H1 (cell line): Measurements from ENCODE around the gene SGSM1. TPM values are rescaled to one million over a fixed set of nuclear protein-coding genes. Genes with fewer than 3 reads are reported as not detected.

Experiments used
- CTCF ChIA-PET: fragments of 300-600 bp; sonication (Branson Sonifier 250); formaldehyde crosslinking; loops from one replicate; lab custom pipeline; 2021; ENCODE audit not compliant: partially characterized antibody; lab: Charles Lee
- POLR2A ChIA-PET: fragments of 300-600 bp; sonication (Branson Sonifier 250); formaldehyde crosslinking; loops from one replicate; lab custom pipeline; 2021; ENCODE audit warnings: inconsistent platforms; ENCODE audit not compliant: partially characterized antibody; lab: Charles Lee
- DNase-seq, 2 experiments: peaks; one replicate each; pipeline versions ENCODE4 v3.0.0 to v3.0.0-alpha.2; 2010 to 2022; ENCODE audit warnings: low spot score in 2 of 2, low read depth in 1 of 2, mixed read lengths in 1 of 2
- FAIRE-seq: peaks from 2 replicates; lab custom pipeline; 2011; peaks lifted over from hg19 to GRCh38; lab: Jason Lieb, UNC
- H2AFZ ChIP-seq: 2 replicates; pipeline ENCODE4 v1.8.1; 2012; ENCODE audit warnings: low read length, inconsistent platforms
- H2AK5ac ChIP-seq: 2 replicates; pipeline ENCODE4 v1.6.1; 2013; ENCODE audit warnings: low read depth, low read length
- H2BK120ac ChIP-seq: replicated peaks from 2 replicates; pipeline ENCODE3; 2013; ENCODE audit warnings: low read depth, low read length, inconsistent platforms
- H2BK12ac ChIP-seq: 2 replicates; pipeline ENCODE4 v1.6.1; 2013; ENCODE audit warnings: low read depth, low read length
- H2BK15ac ChIP-seq: 2 replicates; pipeline ENCODE4 v1.6.1; 2013; ENCODE audit warnings: low read length
- H2BK20ac ChIP-seq: 2 replicates; pipeline ENCODE4 v1.6.1; 2013; ENCODE audit warnings: low read length
- H2BK5ac ChIP-seq: 2 replicates; pipeline ENCODE4 v1.6.1; 2013; ENCODE audit warnings: low read depth, low read length
- H3K14ac ChIP-seq: 2 replicates; pipeline ENCODE4 v1.6.1; 2013; ENCODE audit warnings: inconsistent platforms; ENCODE audit not compliant: insufficient read length
- H3K18ac ChIP-seq: 2 replicates; pipeline ENCODE4 v1.6.1; 2013; ENCODE audit warnings: low read length; ENCODE audit errors: extremely low read depth
- H3K23ac ChIP-seq: 2 replicates; pipeline ENCODE4 v1.6.1; 2013; ENCODE audit warnings: inconsistent platforms; ENCODE audit not compliant: insufficient read length
- H3K23me2 ChIP-seq: 2 replicates; pipeline ENCODE4 v1.6.1; 2013; ENCODE audit warnings: low read depth, low read length
- H3K27ac ChIP-seq: 2 replicates; pipeline ENCODE4 v1.6.1; 2011; ENCODE audit warnings: low read depth, low read length, inconsistent platforms
- H3K27me3 ChIP-seq, 4 experiments: replicated peaks in 1 of 4; 1 replicate in 1 of 4; 2 replicates in 3 of 4; pipeline versions ENCODE4 v1.6.1 to v1.8.1; 2011 to 2013; ENCODE audit warnings: low read length in 3 of 4, mild to moderate bottlenecking in 3 of 4, inconsistent platforms in 2 of 4, mixed read lengths in 2 of 4, moderate library complexity in 1 of 4; ENCODE audit not compliant: control insufficient read depth in 3 of 4, insufficient read depth in 3 of 4; ENCODE audit errors: extremely low read depth in 1 of 4
- H3K36me3 ChIP-seq, 4 experiments: 2 replicates each; pipeline versions ENCODE4 v1.6.1 to v1.8.1; 2011 to 2013; ENCODE audit warnings: mild to moderate bottlenecking in 4 of 4, low read length in 3 of 4, moderate library complexity in 2 of 4, control low read depth in 1 of 4, inconsistent platforms in 1 of 4; ENCODE audit not compliant: insufficient read depth in 4 of 4, control insufficient read depth in 2 of 4
- H3K4ac ChIP-seq: replicated peaks from 2 replicates; pipeline ENCODE3; 2013; ENCODE audit warnings: low read length, low read depth, mixed read lengths, inconsistent platforms; ENCODE audit not compliant: insufficient read length
- H3K4me1 ChIP-seq, 4 experiments: replicated peaks in 1 of 4; 1 replicate in 1 of 4; 2 replicates in 3 of 4; pipeline versions ENCODE4 v1.6.1 to v1.8.1; 2011 to 2013; ENCODE audit warnings: low read length in 3 of 4, inconsistent platforms in 2 of 4, mixed read lengths in 1 of 4; ENCODE audit not compliant: insufficient read depth in 4 of 4, control insufficient read depth in 3 of 4
- H3K4me2 ChIP-seq, 2 experiments: 2 replicates each; pipeline versions ENCODE4 v1.6.1 to v1.8.1; 2011 to 2013; ENCODE audit warnings: low read depth in 2 of 2, low read length in 2 of 2, control low read depth in 1 of 2, inconsistent platforms in 1 of 2, mild to moderate bottlenecking in 1 of 2; ENCODE audit not compliant: insufficient read depth in 1 of 2
- H3K4me3 ChIP-seq, 4 experiments: fragments of 200-600, 300-600 bp in 1 of 4; sonication (generic), shearing (Covaris generic), sonication (Bioruptor Twin) in 1 of 4; 2 replicates each; pipeline versions ENCODE4 v1.5.1 to v1.8.1; 2011 to 2016; ENCODE audit warnings: low read length in 4 of 4, low read depth in 3 of 4, control low read depth in 2 of 4, inconsistent platforms in 2 of 4, mild to moderate bottlenecking in 2 of 4, mixed read lengths in 1 of 4, moderate library complexity in 1 of 4; ENCODE audit not compliant: insufficient read depth in 2 of 4; ENCODE audit errors: extremely low read depth in 1 of 4
- H3K56ac ChIP-seq: replicated peaks from 2 replicates; pipeline ENCODE3; 2013; ENCODE audit warnings: low read depth, mild to moderate bottlenecking, mixed read lengths, low read length, inconsistent platforms; ENCODE audit not compliant: insufficient read length
- H3K79me1 ChIP-seq: 2 replicates; pipeline ENCODE4 v1.6.1; 2013; ENCODE audit warnings: low read depth, low read length, control low read depth
- H3K79me2 ChIP-seq, 2 experiments: 2 replicates each; pipeline versions ENCODE4 v1.6.1 to v1.8.1; 2012 to 2013; ENCODE audit warnings: low read length in 2 of 2, mild to moderate bottlenecking in 2 of 2, inconsistent platforms in 1 of 2; ENCODE audit not compliant: insufficient read depth in 2 of 2, control insufficient read depth in 1 of 2
- H3K9ac ChIP-seq, 4 experiments: replicated peaks in 1 of 4; 1 replicate in 1 of 4; 2 replicates in 3 of 4; pipeline versions ENCODE4 v1.6.1 to v1.8.1; 2011 to 2013; ENCODE audit warnings: low read depth in 3 of 4, low read length in 3 of 4, control low read depth in 2 of 4, mild to moderate bottlenecking in 2 of 4, moderate library complexity in 2 of 4, inconsistent platforms in 1 of 4; ENCODE audit errors: extremely low read depth in 1 of 4
- H3K9me3 ChIP-seq, 2 experiments: 2 replicates each; pipeline versions ENCODE4 v1.6.1 to v1.8.1; 2012 to 2013; ENCODE audit warnings: mild to moderate bottlenecking in 2 of 2, moderate library complexity in 2 of 2, control low read depth in 1 of 2, inconsistent platforms in 1 of 2, low read depth in 1 of 2, low read length in 1 of 2, mixed read lengths in 1 of 2; ENCODE audit not compliant: insufficient read depth in 2 of 2
- H4K20me1 ChIP-seq, 2 experiments: replicated peaks in 1 of 2; 2 replicates each; pipeline versions ENCODE3 to v1.8.1; 2011 to 2013; ENCODE audit warnings: inconsistent platforms in 2 of 2, low read length in 2 of 2, mild to moderate bottlenecking in 1 of 2; ENCODE audit not compliant: insufficient read depth in 2 of 2, control insufficient read depth in 1 of 2
- H4K5ac ChIP-seq: 2 replicates; pipeline ENCODE4 v1.6.1; 2013; ENCODE audit warnings: low read length, low read depth, mixed read lengths, inconsistent platforms; ENCODE audit not compliant: insufficient read length
- H4K8ac ChIP-seq: 2 replicates; pipeline ENCODE4 v1.8.0; 2013; ENCODE audit warnings: mild to moderate bottlenecking, moderate library complexity, low read length, inconsistent platforms; ENCODE audit not compliant: insufficient read depth; ENCODE audit errors: extremely low read depth
- H4K91ac ChIP-seq: replicated peaks from 2 replicates; pipeline ENCODE3; 2013; ENCODE audit warnings: low read length, mixed read lengths, inconsistent platforms; ENCODE audit not compliant: insufficient read length
- E2F6 ChIP-seq: IDR thresholded peaks from 2 replicates; pipeline ENCODE4 v1.6.1; 2012; ENCODE audit warnings: inconsistent platforms
- FOSL1 ChIP-seq: IDR thresholded peaks from 2 replicates; pipeline ENCODE4 v1.6.1; 2011; ENCODE audit warnings: mild to moderate bottlenecking, low read depth, low read length, moderate library complexity; ENCODE audit not compliant: insufficient read depth
- MAX ChIP-seq: IDR thresholded peaks from 2 replicates; pipeline ENCODE4 v1.6.1; 2012; ENCODE audit warnings: inconsistent platforms
- POLR2A ChIP-seq, 2 experiments: IDR thresholded peaks; 1 replicate in 1 of 2; 2 replicates in 1 of 2; pipeline ENCODE4 v1.6.1; 2011; ENCODE audit warnings: low read depth in 2 of 2, low read length in 2 of 2, mild to moderate bottlenecking in 2 of 2; ENCODE audit errors: control extremely low read depth in 1 of 2
- RAD21 ChIP-seq, 2 experiments: IDR thresholded peaks in 1 of 2; conservative IDR thresholded peaks in 1 of 2; 2 replicates each; pipeline ENCODE4 v1.6.1; 2011; ENCODE audit warnings: low read depth in 2 of 2, low read length in 2 of 2, improper control_type of control experiment in 1 of 2, inconsistent platforms in 1 of 2, mild to moderate bottlenecking in 1 of 2, moderate library complexity in 1 of 2
- TAF7 ChIP-seq: optimal IDR thresholded peaks from 2 replicates; pipeline ENCODE3; 2011; ENCODE audit warnings: low read depth, mild to moderate bottlenecking, inconsistent platforms, low read length, moderate library complexity, borderline replicate concordance
- TBP ChIP-seq: IDR thresholded peaks from 2 replicates; pipeline ENCODE4 v1.6.1; 2011; ENCODE audit warnings: low read depth, low read length, improper control_type of control experiment
- WGBS, 2 experiments: shearing (Covaris generic) in 1 of 2; methylation state at CpG; one replicate each; pipeline versions ENCODE4 v1.1.6 to v1.1.7; 2013 to 2015; ENCODE audit warnings: low lambda C conversion rate in 2 of 2, mixed read lengths in 2 of 2, inconsistent platforms in 1 of 2, low coverage in 1 of 2, missing lambda C conversion rate in 1 of 2; ENCODE audit not compliant: insufficient replicate concordance in 2 of 2, insufficient coverage in 1 of 2, insufficient read length in 1 of 2; ENCODE audit errors: extremely low coverage in 1 of 2, missing lambda C conversion rate in 1 of 2; 5-methylcytosine and 5-hydroxymethylcytosine counted together
- polyA plus RNA-seq, 7 experiments: library from polyadenylated mRNA; depleted of rRNA in 3 of 7; stranded (reverse) in 5 of 7; unstranded in 2 of 7; fragments of >200 nt in 5 of 7; fragments of 200-250 nt in 2 of 7; gene quantifications; 1 replicate in 5 of 7; 2 replicates in 1 of 7; 4 replicates in 1 of 7; pipeline versions ENCODE4 v1.2.1 to v1.2.3, GENCODE V29; 2011 to 2013; ENCODE audit warnings: missing spikeins in 2 of 7, mixed read lengths in 2 of 7
- total RNA-seq: library from RNA; stranded (reverse); fragmentation: NEBNext Ultra II Directional; extraction: Animal tissue kit (Norgen Biotek cat#: 25700); gene quantifications from 2 replicates; pipeline ENCODE4 v1.2.1, GENCODE V29; 2021

The SGSM1 gene
- total and polyA plus RNA-seq, 2 of the 8 experiments (the other 6 are each of a cell fraction or from before 2014, with no cell fraction given) = 2.8 to 5.2 TPM

- Histone ChIP-seq H3K27me3 (no peaks in the 10 kb centered on the region), H3K79me1 (no peaks in the 10 kb centered on the region), H2BK12ac (peak overlapping the region; percentile 51; the same call in 1 of the 2 replicates), H3K23me2 (peaks cover 2% of the 10 kb centered on the region; the same call in 1 of the 2 replicates), H3K18ac (peak overlapping the region; percentile 71), H2BK20ac (peak overlapping the region; percentile 64; the same call in 1 of the 2 replicates), H3K9ac (peak overlapping the region in 2 of 4 experiments; percentile 0 to 31; a peak in 1 of 7 replicates), H3K4me1 (peaks cover 0 to 8% (median 5%) of the 10 kb centered on the region in 4 experiments; a peak in 4 of 7 replicates), H2BK15ac (no peak overlapping the region), H4K20me1 (no peaks in the 10 kb centered on the region), H4K8ac (peak overlapping the region; percentile 73), H3K4me2 (peak overlapping the region; percentile 47 to 55; a peak in 3 of 4 replicates), H2BK120ac (no peak overlapping the region), H2AFZ (peak overlapping the region; percentile 63), H3K4ac (no peak overlapping the region), H2AK5ac (no peak overlapping the region), H3K56ac (no peak overlapping the region), H3K27ac (no peak overlapping the region), H3K79me2 (no peaks in the 10 kb centered on the region), H4K91ac (no peak overlapping the region), H3K4me3 (peak overlapping the region in 1 of 4 experiments; percentile 2; a peak in 1 of 8 replicates), H2BK5ac (0 out of 2 replicates have a peak overlapping the region, but pooled peaks have one; percentile 36), H3K36me3 (no peaks in the 10 kb centered on the region), H3K23ac (no peak overlapping the region), H4K5ac (peak overlapping the region; percentile 39), H3K14ac (no peak overlapping the region), H3K9me3 (peaks cover 0 to 3% of the 10 kb centered on the region in 2 experiments; a peak in 1 of 4 replicates)
- WGBS, 2 experiments = 60% methylated on average over 17 of the region's 17 CpGs; no CpG with 5 or more reads in 1 of the 2 experiments
- ChIA-PET POLR2A (interaction anchor here (0.6 to 1.3 kb wide), 3 partner anchors 13 to 414 kb away, joined by 3 to 4 read pairs (median 3); no protein-coding TSS in a partner anchor), CTCF (interaction anchor here (0.7 to 3.8 kb wide), 15 partner anchors 8 to 169 kb away, joined by 3 to 27 read pairs (median 4); no protein-coding TSS in a partner anchor)
- DNase-seq (peak in 1 of 2 experiments; percentile 61), FAIRE-seq (peak; percentile 79)
- TF ChIP-seq FOSL1 (no peak), MAX (0 out of 2 replicates have a peak, but pooled peaks have one; percentile 31), TBP (0 out of 2 replicates have a peak, but pooled peaks have one; percentile 11), POLR2A (IDR thresholded peaks at IDR 0.05; ENCODE audit: control extremely low read depth in 1 of 2, low read depth in 2 of 2, low read length in 2 of 2) (peak in 1 of 2 experiments; percentile 41; a peak in 1 of 3 replicates), RAD21 (IDR thresholded peaks at IDR 0.05 in 1 of 2, conservative IDR thresholded peaks at IDR 0.05 in 1 of 2; ENCODE audit: low read depth in 2 of 2, low read length in 2 of 2) (peak in 1 of 2 experiments; percentile 39; a peak in 1 of 4 replicates), TAF7 (no peak), E2F6 (peak; percentile 72)
Observed at GRCh38 chr22:24925586-24926427, 119.8 kb downstream of the SGSM1 start.
